ENCODE results near the gene TOM1L2. TPM values are rescaled to one million over a fixed set of nuclear protein-coding genes. Genes with fewer than 3 reads are reported as not detected.
A peak's percentile ranks its signal among the peaks of the same experiment; 100 is the strongest.

The TOM1L2 gene
- total RNA-seq, 2 donors from 2014 or later = 47.6 to 68.7 TPM

DNA sequence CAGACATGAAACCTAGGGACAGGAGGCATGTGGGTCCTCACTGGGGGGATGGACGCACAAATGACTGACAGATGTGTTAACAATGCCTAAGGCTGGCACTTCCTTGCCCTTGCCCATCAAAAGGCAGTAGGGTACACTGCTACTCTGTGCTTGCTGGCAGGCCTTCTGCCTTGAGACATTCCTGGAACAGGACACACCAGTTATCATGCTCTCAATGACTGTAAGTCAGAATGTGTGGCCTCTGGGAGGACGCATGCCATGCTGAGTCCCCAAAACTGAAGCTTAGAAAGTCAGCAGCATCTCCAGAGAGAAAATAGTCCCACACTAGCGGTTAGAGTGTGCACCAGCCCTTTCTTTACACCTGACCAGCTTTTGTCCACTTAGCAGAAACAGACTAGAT lies 119.3 kb downstream of the TOM1L2 start:
- Histone ChIP-seq H3K27me3 (no peaks in the 10 kb centered on the region), H3K27ac (no peak overlapping the region), H3K4me3 (no peak overlapping the region), H3K36me3 (no peaks in the 10 kb centered on the region), H3K9ac (ENCODE audit: low read depth in 2 of 2, low read length in 2 of 2) (no peak overlapping the region), H3K4me1 (peaks cover 7% of the 10 kb centered on the region), H3K9me3 (no peaks in the 10 kb centered on the region)
- intact Hi-C loops (cut with DNase I) = no loop called here
- DNase-seq = no peak
- TF ChIP-seq, protein P1, sequence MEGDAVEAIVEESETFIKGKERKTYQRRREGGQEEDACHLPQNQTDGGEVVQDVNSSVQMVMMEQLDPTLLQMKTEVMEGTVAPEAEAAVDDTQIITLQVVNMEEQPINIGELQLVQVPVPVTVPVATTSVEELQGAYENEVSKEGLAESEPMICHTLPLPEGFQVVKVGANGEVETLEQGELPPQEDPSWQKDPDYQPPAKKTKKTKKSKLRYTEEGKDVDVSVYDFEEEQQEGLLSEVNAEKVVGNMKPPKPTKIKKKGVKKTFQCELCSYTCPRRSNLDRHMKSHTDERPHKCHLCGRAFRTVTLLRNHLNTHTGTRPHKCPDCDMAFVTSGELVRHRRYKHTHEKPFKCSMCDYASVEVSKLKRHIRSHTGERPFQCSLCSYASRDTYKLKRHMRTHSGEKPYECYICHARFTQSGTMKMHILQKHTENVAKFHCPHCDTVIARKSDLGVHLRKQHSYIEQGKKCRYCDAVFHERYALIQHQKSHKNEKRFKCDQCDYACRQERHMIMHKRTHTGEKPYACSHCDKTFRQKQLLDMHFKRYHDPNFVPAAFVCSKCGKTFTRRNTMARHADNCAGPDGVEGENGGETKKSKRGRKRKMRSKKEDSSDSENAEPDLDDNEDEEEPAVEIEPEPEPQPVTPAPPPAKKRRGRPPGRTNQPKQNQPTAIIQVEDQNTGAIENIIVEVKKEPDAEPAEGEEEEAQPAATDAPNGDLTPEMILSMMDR (IDR thresholded peaks at IDR 0.05) = no peak

DNA sequence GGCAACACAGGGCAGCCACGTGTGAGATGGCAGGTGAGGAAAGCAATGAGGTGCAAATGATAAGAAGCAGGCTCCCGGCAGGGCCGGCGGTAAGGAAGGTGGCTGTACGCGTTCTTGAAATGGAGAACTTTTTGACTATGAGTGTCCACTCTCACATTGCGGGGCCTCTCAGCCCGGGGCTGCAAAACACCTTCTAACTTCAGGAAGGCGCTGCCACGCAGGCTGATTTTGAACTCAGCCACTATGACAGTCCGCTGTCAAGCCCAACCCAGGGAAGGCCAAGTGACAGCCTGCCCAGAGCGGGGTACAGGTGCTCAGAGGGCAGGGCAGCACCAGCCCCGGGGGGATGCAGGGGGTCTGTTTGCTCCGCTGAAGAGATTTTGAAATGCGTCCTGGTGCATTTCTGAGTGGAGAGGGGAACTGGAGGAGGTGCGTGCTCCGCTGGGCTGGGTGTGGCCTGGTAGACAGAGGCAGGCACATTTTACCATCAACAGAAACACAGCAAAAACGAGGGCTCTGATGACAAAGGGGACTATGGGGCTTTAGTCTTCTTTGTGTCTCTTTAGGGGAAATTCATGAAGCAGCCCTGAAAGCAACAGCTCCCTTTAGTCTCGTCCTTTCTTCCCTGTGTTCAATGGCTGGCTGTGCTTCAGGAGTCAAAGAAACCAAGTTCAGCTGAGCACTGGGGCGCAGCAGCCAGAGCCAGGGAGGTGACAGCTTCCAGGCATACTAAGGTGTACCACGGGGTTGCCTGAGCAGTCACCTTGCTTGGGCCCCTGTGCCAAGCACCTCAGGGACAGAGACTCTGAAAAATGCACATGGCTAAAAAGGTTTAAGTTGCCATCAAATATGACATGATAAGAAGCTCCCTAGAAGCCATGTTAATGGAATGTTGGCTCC lies 120.8 kb downstream of the TOM1L2 start:
- intact Hi-C loops (cut with DNase I) = no loop called here
- H3K4me3 ChIP-seq = no peak overlapping the region
- no peak for DNase-seq
- TF ChIP-seq, protein P1 (IDR thresholded peaks at IDR 0.05) = no peak
- no peaks in the 10 kb centered on the region for H3K36me3 ChIP-seq
- H3K9ac ChIP-seq (ENCODE audit: low read depth in 2 of 2, low read length in 2 of 2) = peak overlapping the region in 1 of 2 donors; percentile 12
- H3K4me1 ChIP-seq = peaks cover 7% of the 10 kb centered on the region
- H3K27ac ChIP-seq = no peak overlapping the region
- no peaks in the 10 kb centered on the region for H3K9me3 ChIP-seq
- H3K27me3 ChIP-seq = no peaks in the 10 kb centered on the region

DNA sequence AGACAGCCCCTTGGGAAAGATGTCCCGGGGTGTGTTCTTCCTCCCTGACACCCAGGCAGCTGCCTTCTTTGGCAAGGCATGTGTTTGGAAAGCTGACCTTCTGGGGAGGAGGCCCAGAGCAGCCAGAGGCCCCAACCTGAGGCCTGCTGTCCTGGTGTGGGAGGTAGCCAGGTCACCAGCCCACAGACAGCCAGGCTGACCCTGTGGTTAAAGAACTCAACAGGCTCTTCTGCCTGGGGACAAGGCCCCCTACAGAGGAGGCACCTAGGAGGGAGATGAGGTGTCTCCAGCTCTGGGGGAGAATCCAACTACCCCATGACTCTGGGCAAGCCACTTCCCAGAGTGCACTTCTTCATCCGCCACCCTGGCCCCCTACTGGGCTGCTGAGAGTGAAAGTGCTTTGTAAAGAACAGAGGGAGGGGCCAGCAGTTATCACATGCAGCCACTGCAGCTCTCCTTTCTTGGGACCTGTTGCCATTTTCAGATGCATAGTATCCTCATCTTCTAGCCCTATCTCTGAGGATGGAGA lies 122.3 kb downstream of the TOM1L2 start:
- H3K9me3 ChIP-seq = no peaks in the 10 kb centered on the region
- TF ChIP-seq, protein P1 (IDR thresholded peaks at IDR 0.05) = no peak
- H3K27me3 ChIP-seq = no peaks in the 10 kb centered on the region
- H3K9ac ChIP-seq (ENCODE audit: low read depth in 2 of 2, low read length in 2 of 2) = no peak overlapping the region
- DNase-seq = no peak
- intact Hi-C loops (cut with DNase I) = no loop called here
- no peaks in the 10 kb centered on the region for H3K36me3 ChIP-seq
- H3K4me1 ChIP-seq = peaks cover 7% of the 10 kb centered on the region
- peak overlapping the region; percentile 71 for H3K27ac ChIP-seq
- no peak overlapping the region for H3K4me3 ChIP-seq

DNA sequence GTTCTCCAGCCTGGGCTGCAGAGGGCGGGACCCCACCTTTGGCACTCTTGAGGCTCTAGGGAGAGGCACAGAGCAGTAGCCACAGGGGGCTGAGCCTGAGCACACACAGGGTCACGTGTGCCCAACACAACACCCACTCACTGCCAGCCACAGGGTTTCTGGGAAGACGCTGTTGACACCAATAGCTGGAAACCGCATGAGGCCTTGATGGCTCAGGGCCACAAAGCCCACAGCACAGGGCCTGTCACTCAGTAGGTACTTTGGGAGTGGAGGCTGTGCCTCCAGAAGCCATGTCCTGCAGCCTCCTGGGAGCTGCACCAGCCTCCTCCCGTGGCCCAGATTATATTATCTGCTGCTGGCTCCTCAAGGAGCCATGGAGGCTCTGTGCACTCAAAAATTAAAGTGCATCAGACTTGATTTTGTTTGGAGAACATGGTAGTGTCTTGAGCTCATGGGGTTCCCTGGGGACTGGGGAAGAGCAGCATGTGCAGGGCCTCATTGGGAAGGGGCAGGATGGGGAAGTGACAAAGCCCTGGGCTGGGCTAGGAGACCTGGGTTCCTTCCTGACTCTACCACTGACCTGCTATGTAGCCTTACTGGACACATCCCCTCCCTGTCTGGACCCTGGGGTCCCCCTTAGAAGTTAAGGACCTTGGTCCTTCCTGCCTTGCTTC lies 122.9 kb downstream of the TOM1L2 start:
- peaks cover 7% of the 10 kb centered on the region for H3K4me1 ChIP-seq

More for the DNA sequence above, 122.9 kb downstream of the TOM1L2 start:
- H3K9me3 ChIP-seq = no peaks in the 10 kb centered on the region
- TF ChIP-seq, protein P1 (IDR thresholded peaks at IDR 0.05) = no peak
- no peaks in the 10 kb centered on the region for H3K36me3 ChIP-seq
- H3K4me3 ChIP-seq = no peak overlapping the region
- H3K27me3 ChIP-seq = no peaks in the 10 kb centered on the region
- DNase-seq = peak; percentile 60
- intact Hi-C loops (cut with DNase I) = no loop called here
- H3K9ac ChIP-seq (ENCODE audit: low read depth in 2 of 2, low read length in 2 of 2) = no peak overlapping the region
- H3K27ac ChIP-seq = peak overlapping the region; percentile 71

Data from colonic mucosa (tissue), 4 donors.